KMS-11 (cell line): ENCODE data around the gene KRT86.

ENCODE experiments used
- H2AFZ ChIP-seq: fragments of 200-600 bp; sonication (generic); 2 replicates; pipeline ENCODE4 v1.6.1; 2016; ENCODE audit warnings: antibody characterized with exemption, mixed run types, low read depth
- H3K27ac ChIP-seq: fragments of 200-600 bp; sonication (generic); 2 replicates; pipeline ENCODE4 v1.6.1; 2016; ENCODE audit warnings: mild to moderate bottlenecking, mixed run types
- H3K27me3 ChIP-seq: fragments of 200-600 bp; sonication (generic); 2 replicates; pipeline ENCODE4 v1.6.1; 2017; ENCODE audit warnings: mild to moderate bottlenecking, low read depth, mixed run types, moderate library complexity; ENCODE audit not compliant: insufficient read depth
- H3K36me3 ChIP-seq: fragments of 200-600 bp; sonication (generic); 2 replicates; pipeline ENCODE4 v1.6.1; 2017; ENCODE audit warnings: mild to moderate bottlenecking, mixed run types; ENCODE audit not compliant: insufficient read depth
- H3K4me1 ChIP-seq: fragments of 200-600 bp; sonication (generic); 2 replicates; pipeline ENCODE4 v1.6.1; 2016; ENCODE audit warnings: mild to moderate bottlenecking, low read depth, mixed run types; ENCODE audit not compliant: poor library complexity, severe bottlenecking
- H3K4me2 ChIP-seq: fragments of 200-600 bp; sonication (generic); 2 replicates; pipeline ENCODE4 v1.7.0; 2016; ENCODE audit warnings: mild to moderate bottlenecking, mixed run types
- H3K4me3 ChIP-seq: fragments of 200-600 bp; sonication (generic); IDR thresholded peaks from 2 replicates; pipeline ENCODE4 v1.6.1; 2017; ENCODE audit warnings: low read depth, low read length, mixed read lengths; ENCODE audit not compliant: insufficient read depth
- H3K79me2 ChIP-seq: fragments of 200-600 bp; sonication (generic); 2 replicates; pipeline ENCODE4 v1.6.1; 2016; ENCODE audit warnings: low read depth, mixed run types; ENCODE audit not compliant: insufficient read depth
- H3K9ac ChIP-seq: fragments of 200-600 bp; sonication (generic); 2 replicates; pipeline ENCODE4 v1.6.1; 2016; ENCODE audit warnings: mild to moderate bottlenecking, mixed run types
- H4K20me1 ChIP-seq: fragments of 200-600 bp; sonication (generic); 2 replicates; pipeline ENCODE4 v1.6.1; 2016; ENCODE audit warnings: mild to moderate bottlenecking, mixed run types; ENCODE audit not compliant: insufficient read depth
- CTCF ChIP-seq: fragments of 200-600 bp; sonication (generic); conservative IDR thresholded peaks from 2 replicates; pipeline ENCODE4 v1.6.1; 2017; ENCODE audit warnings: low read depth, mild to moderate bottlenecking, antibody characterized with exemption, low read length, moderate library complexity, mixed read lengths

KRT86 gene

GRCh38 chr12:52346593-52346992 is 72.1 kb downstream of the KRT86 start:
- no peak for TF ChIP-seq CTCF
- Histone ChIP-seq H3K36me3 (no peaks in the 10 kb centered on the region), H2AFZ (no peak overlapping the region), H3K27me3 (peaks cover 4% of the 10 kb centered on the region), H3K4me2 (no peak overlapping the region), H4K20me1 (no peaks in the 10 kb centered on the region), H3K27ac (no peak overlapping the region), H3K4me1 (peaks cover 2% of the 10 kb centered on the region), H3K4me3 (no peak overlapping the region), H3K9ac (no peak overlapping the region), H3K79me2 (no peaks in the 10 kb centered on the region)

GRCh38 chr12:52347016-52347415 is 72.6 kb downstream of the KRT86 start:
- TF ChIP-seq CTCF: no peak
- Histone ChIP-seq H3K4me1 (peaks cover 5% of the 10 kb centered on the region), H3K27me3 (peaks cover 4% of the 10 kb centered on the region), H3K9ac (no peak overlapping the region), H4K20me1 (no peaks in the 10 kb centered on the region), H2AFZ (no peak overlapping the region), H3K79me2 (no peaks in the 10 kb centered on the region), H3K36me3 (no peaks in the 10 kb centered on the region), H3K4me2 (no peak overlapping the region), H3K4me3 (no peak overlapping the region), H3K27ac (no peak overlapping the region)

GRCh38 chr12:52347551-52348510 is 73.4 kb downstream of the KRT86 start:
- peaks cover 4% of the 10 kb centered on the region for H3K27me3 ChIP-seq
- TF ChIP-seq CTCF: no peak
- H3K36me3 ChIP-seq: no peaks in the 10 kb centered on the region
- H3K79me2 ChIP-seq: no peaks in the 10 kb centered on the region
- H2AFZ ChIP-seq: no peak overlapping the region
- peaks cover 5% of the 10 kb centered on the region for H3K4me1 ChIP-seq
- no peak overlapping the region for H3K4me3 ChIP-seq
- H3K27ac ChIP-seq: no peak overlapping the region
- no peak overlapping the region for H3K4me2 ChIP-seq
- no peaks in the 10 kb centered on the region for H4K20me1 ChIP-seq
- H3K9ac ChIP-seq: no peak overlapping the region

GRCh38 chr12:52349196-52349595 is 74.8 kb downstream of the KRT86 start:
- no peak overlapping the region for H3K9ac ChIP-seq
- H3K4me1 ChIP-seq: peaks cover 5% of the 10 kb centered on the region
- no peaks in the 10 kb centered on the region for H3K36me3 ChIP-seq
- H3K79me2 ChIP-seq: no peaks in the 10 kb centered on the region
- no peak for TF ChIP-seq CTCF
- H4K20me1 ChIP-seq: no peaks in the 10 kb centered on the region
- no peak overlapping the region for H2AFZ ChIP-seq
- no peak overlapping the region for H3K27ac ChIP-seq
- H3K27me3 ChIP-seq: peaks cover 8% of the 10 kb centered on the region
- H3K4me3 ChIP-seq: no peak overlapping the region
- no peak overlapping the region for H3K4me2 ChIP-seq
